Colonic mucosa (tissue), 4 donors: Measurements from ENCODE around the gene SKAP2. TPM values are rescaled to one million over a fixed set of nuclear protein-coding genes. Genes with fewer than 3 reads are reported as not detected.

Experiments
- DNase-seq: peaks from one replicate; pipeline ENCODE4 v3.0.0-alpha.2; 2020
- H3K27ac ChIP-seq: fragments of 200-600 bp; one replicate; pipeline ENCODE4 v1.8.0; 2021
- H3K27me3 ChIP-seq: fragments of 200-600 bp; one replicate; pipeline ENCODE4 v1.8.0; 2021
- H3K36me3 ChIP-seq: fragments of 200-600 bp; one replicate; pipeline ENCODE4 v1.8.0; 2021
- H3K4me1 ChIP-seq: fragments of 200-600 bp; one replicate; pipeline ENCODE4 v1.8.0; 2021; ENCODE audit warnings: mild to moderate bottlenecking
- H3K4me3 ChIP-seq: fragments of 200-600 bp; one replicate; pipeline ENCODE4 v1.8.0; 2021
- H3K9ac ChIP-seq, 2 donors: one replicate each; pipeline ENCODE4 v1.7.0; 2013; ENCODE audit warnings: control low read depth in 2 of 2, low read depth in 2 of 2, low read length in 2 of 2
- H3K9me3 ChIP-seq: fragments of 200-600 bp; one replicate; pipeline ENCODE4 v1.8.0; 2021
- intact Hi-C: fragments of 100-400 bp; cut with DNase I; formaldehyde crosslinking; loops from one replicate; pipeline ENCODE4 v1.14.1; 2022
- total RNA-seq, 2 donors: library from RNA; stranded (reverse); fragmentation: NEBNext Ultra II Directional in 1 of 2; extraction: Animal tissue kit (Norgen Biotek cat#: 25700) in 1 of 2; gene quantifications; one replicate each; pipeline ENCODE4 v1.2.1, GENCODE V29; 2021
- TF ChIP-seq, protein P1 (sequence below): fragments of 200-600 bp; IDR thresholded peaks from one replicate; pipeline ENCODE4 v1.8.0; 2022; ENCODE audit warnings: antibody characterized with exemption, mild to moderate bottlenecking
- donor health status: healthy.
- donor health status: DM: no; HTN: no; CAD: no.
- donor health status: DM: no; HTN: no; CAD: no.

SKAP2 gene
- total RNA-seq, 2 donors from 2014 or later: 41.6 to 46.9 TPM

DNA sequence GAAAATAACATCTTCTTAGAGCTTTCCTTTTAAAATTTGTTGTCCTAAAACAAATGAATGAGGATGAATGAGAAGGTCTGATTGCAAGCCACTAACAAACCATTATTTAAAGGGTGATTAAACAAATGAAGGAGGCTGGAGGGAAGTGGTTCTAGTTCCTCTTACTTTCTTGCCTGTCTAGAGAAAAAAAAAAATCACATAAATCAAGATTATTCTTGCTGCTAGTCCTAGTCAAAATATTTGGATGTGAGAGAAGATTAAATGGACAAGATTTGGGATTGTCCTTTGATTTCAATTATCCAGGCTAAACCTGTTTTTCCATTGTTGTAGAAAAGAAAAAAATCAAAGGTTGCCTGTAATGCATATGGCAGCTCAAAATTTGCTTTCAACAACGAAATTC is 3.3 kb downstream of the SKAP2 start:
- Histone ChIP-seq H3K9ac (no peak overlapping the region), H3K4me1 (no peaks in the 10 kb centered on the region), H3K9me3 (no peaks in the 10 kb centered on the region), H3K36me3 (no peaks in the 10 kb centered on the region), H3K27ac (no peak overlapping the region), H3K4me3 (no peak overlapping the region), H3K27me3 (no peaks in the 10 kb centered on the region)
- intact Hi-C loops: loop anchor here (5.0 kb wide), 1 partner anchor 236 kb away; the partner anchor contains the start of gene HOXA1
- TF ChIP-seq, protein P1, sequence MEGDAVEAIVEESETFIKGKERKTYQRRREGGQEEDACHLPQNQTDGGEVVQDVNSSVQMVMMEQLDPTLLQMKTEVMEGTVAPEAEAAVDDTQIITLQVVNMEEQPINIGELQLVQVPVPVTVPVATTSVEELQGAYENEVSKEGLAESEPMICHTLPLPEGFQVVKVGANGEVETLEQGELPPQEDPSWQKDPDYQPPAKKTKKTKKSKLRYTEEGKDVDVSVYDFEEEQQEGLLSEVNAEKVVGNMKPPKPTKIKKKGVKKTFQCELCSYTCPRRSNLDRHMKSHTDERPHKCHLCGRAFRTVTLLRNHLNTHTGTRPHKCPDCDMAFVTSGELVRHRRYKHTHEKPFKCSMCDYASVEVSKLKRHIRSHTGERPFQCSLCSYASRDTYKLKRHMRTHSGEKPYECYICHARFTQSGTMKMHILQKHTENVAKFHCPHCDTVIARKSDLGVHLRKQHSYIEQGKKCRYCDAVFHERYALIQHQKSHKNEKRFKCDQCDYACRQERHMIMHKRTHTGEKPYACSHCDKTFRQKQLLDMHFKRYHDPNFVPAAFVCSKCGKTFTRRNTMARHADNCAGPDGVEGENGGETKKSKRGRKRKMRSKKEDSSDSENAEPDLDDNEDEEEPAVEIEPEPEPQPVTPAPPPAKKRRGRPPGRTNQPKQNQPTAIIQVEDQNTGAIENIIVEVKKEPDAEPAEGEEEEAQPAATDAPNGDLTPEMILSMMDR: no peak
- no peak for DNase-seq

DNA sequence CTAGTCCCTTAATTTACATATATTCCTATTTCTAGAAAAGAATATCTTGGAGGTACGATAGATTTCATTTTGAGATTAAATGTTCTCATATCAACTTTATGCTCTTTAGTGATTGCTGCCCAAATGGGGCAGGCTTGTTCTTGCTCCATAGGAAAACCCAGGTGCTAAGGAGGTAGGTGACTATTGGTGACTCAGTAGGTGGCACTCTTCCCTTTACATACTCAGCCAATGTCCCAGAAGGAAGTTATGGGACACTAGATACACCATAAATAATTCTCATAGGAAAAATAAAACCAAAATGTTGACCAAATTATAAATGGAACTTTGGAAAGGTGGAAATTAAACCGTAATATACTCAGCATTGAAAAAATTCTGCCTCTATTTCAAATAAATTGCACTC is 4.0 kb downstream of the SKAP2 start:
- Histone ChIP-seq H3K9ac (no peak overlapping the region), H3K4me3 (no peak overlapping the region), H3K27ac (no peak overlapping the region), H3K27me3 (no peaks in the 10 kb centered on the region), H3K9me3 (no peaks in the 10 kb centered on the region), H3K36me3 (no peaks in the 10 kb centered on the region), H3K4me1 (no peaks in the 10 kb centered on the region)
- intact Hi-C loops: loop anchor here (5.0 kb wide), 1 partner anchor 237 kb away; the partner anchor contains the start of gene HOXA1
- TF ChIP-seq, protein P1: peak; percentile 25
- peak; percentile 47 for DNase-seq

DNA sequence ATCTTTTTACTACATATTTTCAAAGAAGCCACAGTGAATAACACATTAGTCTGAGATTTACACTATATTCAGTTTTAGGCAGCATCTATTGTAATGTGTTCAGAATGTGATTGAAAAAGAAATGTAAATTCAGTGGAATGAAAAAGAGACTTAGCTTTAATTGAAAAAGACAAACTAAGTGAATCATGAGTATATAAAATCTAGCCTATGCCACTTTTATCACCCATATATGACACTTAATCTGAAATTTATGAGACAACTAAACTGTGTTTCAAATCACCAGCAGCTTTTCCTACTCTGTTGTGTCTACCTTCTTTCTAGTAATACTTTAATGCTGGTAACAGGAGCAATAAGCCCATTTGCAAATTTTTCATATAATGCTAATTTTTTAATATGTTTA is 4.7 kb downstream of the SKAP2 start:
- no peaks in the 10 kb centered on the region for H3K27me3 ChIP-seq
- intact Hi-C loops: loop anchor here (5.0 kb wide), 1 partner anchor 238 kb away; the partner anchor contains the start of gene HOXA1
- no peak overlapping the region for H3K27ac ChIP-seq
- H3K4me3 ChIP-seq: no peak overlapping the region
- no peaks in the 10 kb centered on the region for H3K4me1 ChIP-seq
- TF ChIP-seq, protein P1: no peak
- H3K9ac ChIP-seq: no peak overlapping the region
- no peak for DNase-seq
- H3K9me3 ChIP-seq: no peaks in the 10 kb centered on the region
- no peaks in the 10 kb centered on the region for H3K36me3 ChIP-seq

DNA sequence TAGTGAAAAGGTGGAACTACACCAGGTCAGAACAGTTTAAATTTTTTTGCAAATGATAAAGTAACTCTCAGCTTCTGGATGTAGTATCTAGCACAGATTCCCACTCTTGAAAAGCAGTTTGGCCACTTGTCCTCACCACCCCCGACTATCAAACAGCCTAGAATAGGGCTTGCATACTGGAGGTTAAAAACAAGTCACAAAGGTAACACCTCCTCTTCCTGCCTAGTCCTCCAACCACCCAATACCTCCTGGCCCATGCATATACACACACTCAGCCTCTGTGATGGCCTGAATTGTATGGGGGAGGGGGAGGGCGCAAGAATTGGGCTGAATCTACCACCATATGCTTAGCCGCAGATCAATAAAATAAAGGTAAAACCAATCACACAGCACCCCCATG is 5.7 kb downstream of the SKAP2 start:
- H3K4me1 ChIP-seq: no peaks in the 10 kb centered on the region
- DNase-seq: peak; percentile 27
- H3K27ac ChIP-seq: peak overlapping the region; percentile 51
- intact Hi-C loops: no loop called here
- no peaks in the 10 kb centered on the region for H3K27me3 ChIP-seq
- TF ChIP-seq, protein P1: no peak
- H3K9ac ChIP-seq: peak overlapping the region in 1 of 2 donors; percentile 95
- no peaks in the 10 kb centered on the region for H3K36me3 ChIP-seq
- H3K4me3 ChIP-seq: no peak overlapping the region
- H3K9me3 ChIP-seq: no peaks in the 10 kb centered on the region

DNA sequence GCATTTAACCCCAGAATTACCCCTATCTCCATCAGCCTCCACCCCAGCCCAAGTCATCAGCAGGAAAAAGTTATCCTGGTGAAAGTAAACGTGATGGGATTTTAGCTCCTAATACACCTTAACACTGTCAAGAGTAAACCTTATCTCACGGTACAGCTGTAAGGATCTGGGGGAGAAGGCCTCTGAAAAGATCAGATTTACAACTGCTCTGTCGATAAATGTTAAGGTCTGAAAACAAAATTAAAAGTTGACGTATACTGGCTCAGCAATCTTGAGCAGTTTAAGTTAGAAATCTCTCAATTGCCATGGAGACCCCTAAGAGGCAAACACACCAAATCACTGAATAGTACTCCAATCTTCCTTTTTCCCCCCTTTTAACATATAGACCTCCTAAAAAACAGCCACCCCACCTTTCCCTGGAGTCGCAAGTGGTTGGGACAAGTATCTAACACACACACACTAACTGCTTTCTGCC is 6.1 kb downstream of the SKAP2 start:
- Histone ChIP-seq H3K27me3 (no peaks in the 10 kb centered on the region), H3K9ac (peak overlapping the region in 1 of 2 donors; percentile 95), H3K4me1 (no peaks in the 10 kb centered on the region), H3K36me3 (no peaks in the 10 kb centered on the region), H3K27ac (peak overlapping the region; percentile 51), H3K4me3 (no peak overlapping the region), H3K9me3 (no peaks in the 10 kb centered on the region)
- no peak for DNase-seq
- intact Hi-C loops: no loop called here
- TF ChIP-seq, protein P1: no peak
